Mesenchymal stem cell (in vitro differentiated cells and primary cell): ENCODE data around the gene REG1A.

Source experiments
- DNase-seq: peaks from one replicate; pipeline ENCODE4 v3.0.0-alpha.2; 2013
- H2AFZ ChIP-seq: one replicate; pipeline ENCODE4 v1.6.1; 2013; ENCODE audit warnings: low read depth, mild to moderate bottlenecking, control low read depth, inconsistent platforms, low read length, moderate library complexity
- H2AK5ac ChIP-seq: 2 replicates; pipeline ENCODE4 v1.6.1; 2013; ENCODE audit warnings: low read length, moderate library complexity, mild to moderate bottlenecking, inconsistent platforms; ENCODE audit not compliant: severe bottlenecking
- H2BK120ac ChIP-seq: one replicate; pipeline ENCODE4 v1.6.1; 2013; ENCODE audit warnings: low read depth, mild to moderate bottlenecking, inconsistent platforms, low read length, moderate library complexity
- H2BK12ac ChIP-seq, 2 experiments: one replicate each; pipeline ENCODE4 v1.6.1; 2013; ENCODE audit warnings: inconsistent platforms in 2 of 2, low read length in 2 of 2, mild to moderate bottlenecking in 2 of 2, moderate library complexity in 2 of 2, control low read depth in 1 of 2
- H2BK15ac ChIP-seq: one replicate; pipeline ENCODE4 v1.6.1; 2013; ENCODE audit warnings: mild to moderate bottlenecking, low read depth, inconsistent platforms; ENCODE audit not compliant: poor library complexity, severe bottlenecking
- H2BK5ac ChIP-seq: 2 replicates; pipeline ENCODE4 v1.6.1; 2013; ENCODE audit warnings: low read depth, mild to moderate bottlenecking, low read length, control low read depth, inconsistent platforms; ENCODE audit not compliant: poor library complexity, severe bottlenecking
- H3K14ac ChIP-seq, 2 experiments: one replicate each; pipeline ENCODE4 v1.6.1; 2013; ENCODE audit warnings: inconsistent platforms in 2 of 2, low read length in 2 of 2, control low read depth in 1 of 2, mild to moderate bottlenecking in 1 of 2, moderate library complexity in 1 of 2
- H3K18ac ChIP-seq, 2 experiments: one replicate each; pipeline ENCODE4 v1.6.1; 2013; ENCODE audit warnings: inconsistent platforms in 2 of 2, low read length in 2 of 2, control low read depth in 1 of 2, low read depth in 1 of 2, mild to moderate bottlenecking in 1 of 2
- H3K23ac ChIP-seq, 2 experiments: one replicate each; pipeline ENCODE4 v1.6.1; 2013; ENCODE audit warnings: inconsistent platforms in 2 of 2, low read length in 2 of 2, mild to moderate bottlenecking in 2 of 2, moderate library complexity in 2 of 2, control low read depth in 1 of 2
- H3K27ac ChIP-seq: 2 replicates; pipeline ENCODE4 v1.5.1; 2013; ENCODE audit warnings: mild to moderate bottlenecking, moderate library complexity, low read length, control low read depth, inconsistent platforms; ENCODE audit not compliant: poor library complexity, severe bottlenecking
- H3K27me3 ChIP-seq, 2 experiments: 2 replicates each; pipeline versions ENCODE4 v1.6.1 to v1.7.0; 2013; ENCODE audit warnings: low read length in 2 of 2, mild to moderate bottlenecking in 2 of 2, moderate library complexity in 2 of 2, control low read depth in 1 of 2, inconsistent platforms in 1 of 2; ENCODE audit not compliant: control insufficient read depth in 1 of 2, insufficient read depth in 1 of 2
- H3K36me3 ChIP-seq, 2 experiments: 2 replicates each; pipeline versions ENCODE4 v1.6.1 to v1.7.0; 2013; ENCODE audit warnings: low read length in 2 of 2, control low read depth in 1 of 2, inconsistent platforms in 1 of 2, low read depth in 1 of 2, mild to moderate bottlenecking in 1 of 2; ENCODE audit not compliant: insufficient read depth in 2 of 2, control insufficient read depth in 1 of 2
- H3K4ac ChIP-seq, 2 experiments: one replicate each; pipeline ENCODE4 v1.6.1; 2013; ENCODE audit warnings: inconsistent platforms in 2 of 2, low read length in 2 of 2, mild to moderate bottlenecking in 2 of 2, moderate library complexity in 2 of 2, control low read depth in 1 of 2, low read depth in 1 of 2
- H3K4me1 ChIP-seq: 2 replicates; pipeline ENCODE4 v1.6.1; 2013; ENCODE audit warnings: low read depth, low read length, control low read depth; ENCODE audit not compliant: control insufficient read depth, insufficient read depth
- H3K4me2 ChIP-seq: 2 replicates; pipeline ENCODE4 v1.6.1; 2013; ENCODE audit warnings: low read length, mild to moderate bottlenecking, inconsistent platforms; ENCODE audit not compliant: poor library complexity, severe bottlenecking
- H3K4me3 ChIP-seq, 2 experiments: 2 replicates each; pipeline versions ENCODE4 v1.5.1 to v1.7.0; 2013; ENCODE audit warnings: low read length in 2 of 2, mild to moderate bottlenecking in 2 of 2, control low read depth in 1 of 2, low read depth in 1 of 2; ENCODE audit not compliant: insufficient read depth in 1 of 2
- H3K79me1 ChIP-seq: replicated peaks from 2 replicates; pipeline ENCODE4 v1.6.1; 2013; ENCODE audit warnings: mild to moderate bottlenecking, control low read depth, low read length, inconsistent platforms; ENCODE audit not compliant: poor library complexity, severe bottlenecking
- H3K9ac ChIP-seq: 2 replicates; pipeline ENCODE4 v1.7.0; 2013; ENCODE audit warnings: mild to moderate bottlenecking, low read length, moderate library complexity
- H3K9me3 ChIP-seq: 2 replicates; pipeline ENCODE4 v1.7.0; 2013; ENCODE audit warnings: mild to moderate bottlenecking, low read length; ENCODE audit not compliant: control insufficient read depth
- H4K8ac ChIP-seq: one replicate; pipeline ENCODE4 v1.6.1; 2013; ENCODE audit warnings: inconsistent platforms, mild to moderate bottlenecking, low read length, moderate library complexity
- H4K91ac ChIP-seq: one replicate; pipeline ENCODE4 v1.6.1; 2013; ENCODE audit warnings: mild to moderate bottlenecking, low read length, inconsistent platforms
- WGBS: methylation state at CpG from one replicate; pipeline ENCODE4 v1.1.7; 2013; ENCODE audit warnings: mixed read lengths; 5-methylcytosine and 5-hydroxymethylcytosine counted together

The REG1A gene

GRCh38 chr2:79159030-79159429 lies 38.7 kb downstream of the REG1A start:
- Histone ChIP-seq H2BK15ac (no peak overlapping the region), H2BK120ac (no peak overlapping the region), H2BK5ac (no peak overlapping the region), H3K14ac (no peak overlapping the region), H2AK5ac (no peak overlapping the region), H3K4me3 (no peak overlapping the region), H3K4me1 (no peaks in the 10 kb centered on the region), H4K91ac (no peak overlapping the region), H3K18ac (no peak overlapping the region), H3K23ac (no peak overlapping the region), H3K9ac (no peak overlapping the region), H3K27ac (no peak overlapping the region), H2BK12ac (no peak overlapping the region), H3K27me3 (no peaks in the 10 kb centered on the region), H3K9me3 (peaks cover 2% of the 10 kb centered on the region), H2AFZ (no peak overlapping the region), H3K4ac (no peak overlapping the region), H3K4me2 (no peak overlapping the region), H4K8ac (no peak overlapping the region), H3K79me1 (no peaks in the 10 kb centered on the region), H3K36me3 (no peaks in the 10 kb centered on the region)
- WGBS, result 54% methylated on average over 2 of the region's 2 CpGs
- no peak for DNase-seq

- Histone ChIP-seq H2BK5ac (no peak within 1 kb of the TSS), H2BK120ac (no peak within 1 kb of the TSS), H4K8ac (no peak within 1 kb of the TSS), H3K9me3 (peaks cover 2% of the 10 kb centered on the region), H3K4me3 (no peak within 1 kb of the TSS), H2BK15ac (no peak within 1 kb of the TSS), H3K14ac (no peak within 1 kb of the TSS), H3K9ac (no peak within 1 kb of the TSS), H3K18ac (no peak within 1 kb of the TSS), H3K36me3 (no peaks in the 10 kb centered on the region), H3K27me3 (no peaks in the 10 kb centered on the region), H3K27ac (no peak within 1 kb of the TSS), H3K79me1 (no peaks in the 10 kb centered on the region), H3K4me1 (no peaks in the 10 kb centered on the region), H3K4ac (no peak within 1 kb of the TSS), H2AFZ (no peak within 1 kb of the TSS), H3K23ac (no peak within 1 kb of the TSS), H2AK5ac (no peak within 1 kb of the TSS), H4K91ac (no peak within 1 kb of the TSS), H2BK12ac (no peak within 1 kb of the TSS), H3K4me2 (no peak within 1 kb of the TSS)
- DNase-seq, result no peak
These were observed 39.4 kb downstream of the REG1A start, which contains the start of gene REG3A for GRCh38 chr2:79159653-79160052. Gene REG3A (minus strand): TSS chr2:79159753. CDS start chr2:79159405, 348 bp downstream.

DNA sequence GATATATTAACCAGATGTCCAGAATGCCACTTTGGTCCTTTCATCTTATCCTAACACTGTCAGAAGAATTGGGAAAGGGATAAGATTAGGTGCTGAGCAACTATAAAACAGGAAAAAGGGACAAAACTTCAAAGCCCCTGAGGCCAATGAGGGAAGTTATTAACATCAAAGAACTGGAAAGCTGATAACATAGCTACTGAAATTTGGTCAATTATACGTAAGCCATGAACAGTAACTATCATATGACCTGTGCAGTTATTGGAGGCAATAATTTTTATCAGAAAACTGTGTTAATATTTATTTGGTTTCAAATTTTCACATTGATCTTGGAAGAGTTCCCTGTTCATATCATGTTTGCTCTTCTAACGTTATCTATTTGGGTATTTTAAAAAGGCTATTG lies 41.8 kb downstream of the REG1A start:
- H2BK120ac ChIP-seq, result no peak overlapping the region
- no peak overlapping the region for H3K4me3 ChIP-seq
- no CpG with 5 or more reads among the region's 2 CpGs for WGBS
- H4K8ac ChIP-seq, result no peak overlapping the region
- H3K4ac ChIP-seq, result no peak overlapping the region
- peaks cover 2% of the 10 kb centered on the region for H3K9me3 ChIP-seq
- H3K4me2 ChIP-seq, result no peak overlapping the region
- no peak overlapping the region for H2BK5ac ChIP-seq
- H2BK15ac ChIP-seq, result no peak overlapping the region
- no peak overlapping the region for H3K23ac ChIP-seq
- H3K27ac ChIP-seq, result no peak overlapping the region
- no peaks in the 10 kb centered on the region for H3K4me1 ChIP-seq
- H3K18ac ChIP-seq, result no peak overlapping the region
- no peaks in the 10 kb centered on the region for H3K27me3 ChIP-seq
- no peaks in the 10 kb centered on the region for H3K36me3 ChIP-seq
- no peak overlapping the region for H3K9ac ChIP-seq
- H3K14ac ChIP-seq, result no peak overlapping the region
- H3K79me1 ChIP-seq, result no peaks in the 10 kb centered on the region
- H4K91ac ChIP-seq, result no peak overlapping the region
- H2AK5ac ChIP-seq, result no peak overlapping the region
- no peak overlapping the region for H2BK12ac ChIP-seq
- no peak overlapping the region for H2AFZ ChIP-seq
- no peak for DNase-seq

- H3K4me2 ChIP-seq, result no peak overlapping the region
- H3K14ac ChIP-seq, result no peak overlapping the region
- no peak overlapping the region for H3K4me3 ChIP-seq
- no peak overlapping the region for H4K91ac ChIP-seq
- no peak overlapping the region for H3K23ac ChIP-seq
- H3K79me1 ChIP-seq, result no peaks in the 10 kb centered on the region
- no peak overlapping the region for H3K18ac ChIP-seq
- no peak overlapping the region for H2AK5ac ChIP-seq
- DNase-seq, result no peak
- H3K4ac ChIP-seq, result no peak overlapping the region
- H3K27ac ChIP-seq, result no peak overlapping the region
- H3K36me3 ChIP-seq, result no peaks in the 10 kb centered on the region
- no peaks in the 10 kb centered on the region for H3K4me1 ChIP-seq
- no peak overlapping the region for H2BK120ac ChIP-seq
- no peak overlapping the region for H2BK15ac ChIP-seq
- no CpG with 5 or more reads among the region's 1 CpG for WGBS
- H3K9me3 ChIP-seq, result peaks cover 2% of the 10 kb centered on the region
- no peak overlapping the region for H2BK12ac ChIP-seq
- no peak overlapping the region for H2AFZ ChIP-seq
- H4K8ac ChIP-seq, result no peak overlapping the region
- H3K9ac ChIP-seq, result no peak overlapping the region
- H2BK5ac ChIP-seq, result no peak overlapping the region
- H3K27me3 ChIP-seq, result no peaks in the 10 kb centered on the region
These were observed 42.5 kb downstream of the REG1A start for GRCh38 chr2:79162801-79163200.
